Measurements from ENCODE around the gene BTN1A1.
"Not testable (repeated sequence)": the region's sequence is repeated elsewhere in the genome, so short reads cannot be mapped to it uniquely, and the experiment has no call there.

Gene BTN1A1

GRCh38 chr6:26511033-26511432, 10.9 kb downstream of the BTN1A1 start:
- not testable (repeated sequence) for DNase-seq (ENCODE audit: low spot score)

DNA sequence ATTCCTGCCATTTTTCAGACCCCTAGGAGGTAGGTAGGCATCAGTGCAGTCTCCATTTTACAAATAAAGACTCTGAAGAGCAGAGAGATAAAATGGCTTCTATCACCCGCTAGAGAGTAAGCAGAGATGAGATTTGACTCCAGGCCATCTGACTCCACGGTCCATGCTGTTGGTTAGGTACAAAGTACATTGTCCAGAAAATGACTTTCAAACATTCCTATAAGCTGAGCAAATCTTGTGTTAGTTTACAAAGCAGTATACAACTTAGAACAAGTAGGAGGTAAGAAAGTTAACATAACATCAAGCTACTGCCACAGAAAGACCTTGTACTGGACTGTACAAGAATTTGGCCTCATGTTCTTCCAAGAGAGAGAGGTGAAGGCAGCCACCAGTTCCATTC, 14.9 kb downstream of the BTN1A1 start:
- no peak for DNase-seq (ENCODE audit: low spot score)

GRCh38 chr6:26516481-26517427, 16.7 kb downstream of the BTN1A1 start:
- no peak for DNase-seq (ENCODE audit: low spot score)

DNA sequence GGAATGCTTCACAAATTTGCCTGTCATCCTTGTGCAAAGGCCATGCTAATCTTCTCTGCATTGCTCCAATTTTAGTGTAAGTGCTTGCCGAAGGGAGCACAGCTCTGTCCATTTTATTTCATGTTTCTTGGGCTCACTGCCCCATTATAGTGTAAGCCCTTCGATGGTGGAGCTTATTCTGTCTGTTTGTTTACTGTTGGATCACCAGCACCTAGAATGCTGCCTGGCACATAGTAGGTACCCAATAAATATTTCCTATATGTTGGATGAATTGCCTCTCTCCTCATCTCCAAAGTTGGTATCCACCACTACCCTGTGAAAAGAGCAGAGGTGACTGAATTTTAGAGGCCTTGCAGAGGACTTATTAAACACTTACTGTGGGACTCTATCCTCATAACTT, 19.3 kb downstream of the BTN1A1 start:
- no peak for DNase-seq (ENCODE audit: low spot score)

DNA sequence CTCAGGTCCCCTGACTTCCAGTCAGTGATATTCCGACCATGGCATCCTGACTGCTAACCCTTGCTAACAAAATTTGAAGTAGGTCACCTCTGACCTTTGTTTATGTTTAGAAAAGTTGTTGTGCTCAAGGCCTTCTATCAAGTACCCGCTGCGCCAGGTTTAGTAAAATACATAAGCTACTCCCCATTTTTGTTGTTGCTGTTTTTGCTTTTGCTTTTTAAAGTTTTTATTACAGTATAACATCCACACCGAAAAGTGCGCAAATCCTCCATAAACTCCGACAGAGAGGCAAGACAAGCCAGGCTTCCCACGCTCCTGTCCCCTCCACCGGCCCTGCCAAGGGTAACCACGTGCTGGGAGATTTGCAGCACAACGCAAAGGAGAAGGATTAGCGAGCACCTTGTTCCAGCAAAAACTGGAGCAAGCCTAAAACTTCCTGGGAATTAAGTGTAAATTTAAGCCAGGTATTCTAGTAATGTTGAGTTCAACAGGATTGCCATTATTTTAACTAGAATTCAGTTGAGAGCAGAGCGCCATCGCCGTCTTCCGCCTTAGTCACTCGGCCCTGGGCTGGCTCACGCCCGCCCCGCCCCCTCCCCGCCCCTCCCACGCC, 20.2 kb downstream of the BTN1A1 start:
- DNase-seq (ENCODE audit: low spot score) = no peak

DNA sequence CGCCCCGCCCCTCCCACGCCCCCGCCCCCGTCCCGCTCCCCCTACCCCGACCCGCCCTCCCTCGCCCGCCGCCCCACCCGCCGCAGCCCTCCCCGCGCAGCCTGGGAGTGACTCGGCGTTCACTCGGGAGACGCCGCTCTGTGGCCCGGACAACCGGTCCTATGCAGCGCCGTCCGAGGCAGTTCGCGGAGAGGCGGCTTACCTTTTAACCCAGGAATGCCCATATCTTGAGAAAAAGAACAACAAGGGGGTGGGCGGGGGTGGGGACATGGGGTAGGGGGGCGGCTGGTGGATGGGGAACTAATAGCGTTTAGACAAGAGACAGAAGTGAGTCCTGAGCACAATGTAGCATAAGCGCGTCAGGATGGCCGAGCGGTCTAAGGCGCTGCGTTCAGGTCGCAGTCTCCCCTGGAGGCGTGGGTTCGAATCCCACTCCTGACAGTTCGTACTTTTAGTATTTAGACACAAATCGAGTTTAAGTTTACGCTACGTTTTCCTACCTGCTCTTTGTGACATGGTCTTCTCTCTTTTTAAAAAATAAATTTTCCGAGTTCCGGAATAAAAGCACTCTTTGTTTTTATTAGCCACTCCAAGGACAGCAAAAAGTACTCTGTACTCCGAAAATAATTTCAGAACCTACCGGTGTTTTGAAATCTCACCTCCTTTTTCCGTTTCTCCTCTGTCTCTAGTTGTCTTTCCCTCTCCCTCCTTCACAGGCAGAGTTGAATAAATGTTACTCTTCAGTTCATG, 20.9 kb downstream of the BTN1A1 start:
- peak; percentile 77 for DNase-seq (ENCODE audit: low spot score)

DNA sequence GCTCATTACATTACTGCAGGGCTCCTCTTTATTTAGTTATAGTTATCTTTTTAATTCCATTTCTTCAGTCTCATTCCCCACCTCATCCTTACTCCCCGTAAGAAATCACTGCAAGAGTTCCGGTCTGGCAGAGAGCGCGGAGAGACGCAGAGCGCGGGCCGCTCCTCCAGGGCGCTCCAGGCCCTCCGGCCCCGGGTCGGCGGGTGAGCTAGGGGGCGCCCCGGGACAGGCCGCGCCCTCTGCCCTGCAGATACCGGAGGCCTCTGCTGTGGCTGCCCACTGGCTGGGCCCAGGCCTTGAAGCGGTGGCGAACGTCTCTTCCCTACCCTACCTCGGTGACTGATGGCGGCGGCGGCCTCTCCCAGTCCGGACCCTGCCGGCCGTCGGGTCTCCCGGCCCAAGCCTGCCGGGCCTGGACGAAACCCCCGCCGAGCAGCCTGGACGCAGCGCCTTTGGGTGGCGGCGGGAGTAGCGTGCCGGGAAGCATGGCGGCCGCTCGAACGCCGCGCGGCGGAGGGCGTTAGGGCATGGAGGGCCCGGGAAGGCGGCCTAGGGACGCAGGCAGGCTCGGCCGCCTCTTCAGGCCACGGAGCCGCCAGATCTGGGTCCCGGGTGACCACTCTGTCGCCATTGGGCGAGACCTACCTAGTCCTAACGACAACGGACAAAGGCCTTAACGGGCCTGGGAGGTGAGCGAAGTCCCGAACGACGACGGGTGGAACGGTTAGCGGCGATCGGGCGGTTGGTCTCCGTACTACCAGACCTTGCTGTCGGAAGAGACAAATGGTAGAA, 21.7 kb downstream of the BTN1A1 start:
- peak; percentile 85 for DNase-seq (ENCODE audit: low spot score)

DNA sequence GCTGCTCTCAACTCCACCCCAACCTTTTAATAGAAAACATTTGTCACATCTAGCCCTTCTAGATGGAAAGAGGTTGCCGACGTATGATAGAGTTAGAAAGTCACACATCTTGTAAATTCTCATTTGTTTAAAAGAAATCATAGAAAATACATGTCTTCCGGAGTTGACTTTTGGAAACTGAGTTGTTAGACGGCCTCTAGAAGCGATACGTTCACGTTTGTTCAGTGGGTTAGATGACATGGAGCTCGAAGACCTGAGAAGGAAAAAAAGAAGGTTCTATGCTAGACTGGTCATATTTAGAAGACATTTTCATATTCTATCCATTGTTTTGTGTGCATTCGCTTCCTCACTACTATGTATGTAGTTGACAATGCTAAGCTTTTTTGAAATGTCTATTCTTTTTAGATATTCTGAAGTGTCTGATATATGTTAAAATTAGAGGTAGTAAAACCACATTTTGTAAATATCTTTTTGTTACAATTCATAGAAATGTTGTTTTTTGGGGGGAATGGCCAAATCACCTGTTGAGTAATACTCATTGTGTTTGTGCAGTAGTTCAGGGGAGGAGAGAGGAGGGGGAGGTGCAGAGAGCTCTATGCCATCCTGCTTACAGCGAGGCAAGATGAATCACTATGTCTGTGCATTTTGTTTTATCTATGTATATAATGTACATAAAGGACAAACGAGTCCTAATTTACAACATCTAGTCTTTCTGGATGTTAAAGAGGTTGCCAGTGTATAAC, 22.6 kb downstream of the BTN1A1 start:
- DNase-seq (ENCODE audit: low spot score) = peak; percentile 29

GRCh38 chr6:26524314-26524713, 24.2 kb downstream of the BTN1A1 start:
- not testable (repeated sequence) for DNase-seq (ENCODE audit: low spot score)

DNA sequence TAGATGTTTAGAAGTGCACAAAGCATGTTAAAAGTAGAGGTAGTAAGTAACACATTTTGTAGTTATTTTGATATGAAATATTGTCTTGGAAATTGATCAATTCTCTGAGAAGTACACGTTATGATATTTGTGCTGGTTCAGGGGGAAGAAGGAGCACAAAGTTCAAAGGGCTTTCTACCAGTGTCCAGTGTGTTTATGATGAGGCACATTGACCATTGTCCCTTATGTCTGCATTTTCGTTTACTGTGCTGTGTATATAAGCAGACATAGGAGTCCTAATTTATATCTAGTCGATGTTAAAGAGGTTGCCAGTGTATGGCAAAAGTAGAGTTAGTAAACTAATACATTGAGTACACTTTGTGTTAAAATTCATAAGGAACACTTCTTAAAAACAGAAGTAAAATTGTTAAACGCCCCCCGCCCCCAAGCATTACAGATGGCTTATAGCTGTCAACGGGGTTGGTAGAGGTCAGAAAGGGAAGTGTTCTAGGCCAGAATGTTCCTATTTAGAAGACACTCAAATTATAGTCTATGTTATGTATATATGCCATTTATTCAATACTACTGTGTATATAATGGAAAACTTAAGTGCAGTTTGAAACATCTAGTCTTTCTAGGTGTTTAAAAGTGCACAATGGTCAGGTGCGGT, 24.7 kb downstream of the BTN1A1 start:
- no peak for DNase-seq (ENCODE audit: low spot score)

DNA sequence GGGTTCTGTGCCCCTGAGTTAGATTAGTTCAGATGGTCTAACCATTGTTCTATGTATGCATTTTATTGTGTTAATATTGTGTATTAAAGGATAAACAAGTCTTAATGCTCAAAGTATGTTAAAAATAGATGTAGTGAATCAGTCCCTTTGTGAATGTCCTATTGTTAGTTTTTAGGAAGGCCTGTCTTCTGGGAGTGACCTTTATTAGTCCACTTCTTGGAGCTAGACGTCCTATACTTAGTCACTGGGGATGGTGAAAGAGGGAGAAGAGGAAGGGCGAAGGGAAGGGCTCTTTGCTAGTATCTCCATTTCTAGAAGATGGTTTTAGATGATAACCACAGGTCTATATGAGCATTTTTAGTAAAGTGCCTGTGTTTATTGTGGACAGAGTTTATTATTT, 25.7 kb downstream of the BTN1A1 start:
- DNase-seq (ENCODE audit: low spot score) = no peak

DNA sequence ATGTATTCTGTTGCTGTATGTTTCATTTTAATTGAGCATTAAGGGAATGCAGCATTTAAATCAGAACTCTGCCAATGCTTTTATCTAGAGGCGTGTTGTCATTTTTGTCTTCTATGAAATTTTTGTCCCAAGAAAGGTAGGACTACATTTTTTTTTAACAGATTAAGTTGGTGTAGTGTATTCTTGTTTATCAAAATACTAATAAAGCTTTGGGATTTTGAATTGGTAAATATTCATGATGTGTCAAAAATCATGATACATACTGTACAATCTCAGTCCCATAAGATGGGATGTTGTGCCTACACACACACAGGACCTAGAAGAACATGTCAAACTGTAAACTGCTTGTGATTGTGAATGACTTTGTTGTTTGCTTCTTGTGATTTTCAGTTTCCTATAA, 26.8 kb downstream of the BTN1A1 start:
- DNase-seq (ENCODE audit: low spot score) = no peak

DNA sequence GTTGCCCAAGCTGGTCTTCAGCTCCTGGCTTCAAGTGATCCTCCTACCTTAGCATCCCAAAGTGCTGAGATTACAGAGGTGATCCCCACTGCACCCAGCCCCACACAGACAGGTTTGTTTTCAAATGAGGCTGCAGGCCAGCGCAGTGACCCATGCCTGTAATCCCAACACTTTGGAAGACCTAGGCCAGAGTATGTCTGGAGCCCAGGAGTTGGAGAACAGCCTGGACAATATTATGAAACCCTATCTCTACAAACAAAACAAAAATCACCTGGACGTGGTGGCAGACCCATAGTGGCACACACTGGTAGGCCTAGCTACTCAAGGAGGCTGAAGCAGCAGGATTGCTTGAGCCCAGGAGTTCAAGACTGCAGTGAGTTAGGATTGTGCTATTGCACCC, 30.1 kb downstream of the BTN1A1 start:
- no peak for DNase-seq (ENCODE audit: low spot score)

GRCh38 chr6:26531897-26532296, 31.8 kb downstream of the BTN1A1 start:
- DNase-seq (ENCODE audit: low spot score) = no peak

GRCh38 chr6:26532699-26533531, 32.8 kb downstream of the BTN1A1 start:
- DNase-seq (ENCODE audit: low spot score) = peak; percentile 80

DNA sequence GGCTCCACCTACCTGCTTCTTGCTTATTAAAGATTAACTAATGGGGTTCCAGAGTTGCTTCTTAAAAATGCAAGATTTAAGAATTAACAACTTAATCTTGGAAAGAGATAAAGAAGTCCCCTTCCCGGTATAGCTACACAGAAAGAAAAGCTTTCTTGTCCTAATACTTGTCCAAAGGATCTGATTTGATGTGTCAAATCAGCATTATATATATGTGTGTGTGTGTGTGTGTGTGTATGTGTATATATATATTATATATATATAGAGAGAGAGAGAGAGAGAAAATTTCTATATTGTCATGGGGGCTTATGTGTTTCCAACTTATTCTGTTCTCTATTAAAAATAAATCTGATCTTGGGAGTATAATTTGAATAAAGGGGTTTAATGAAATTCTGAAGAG, 33.4 kb downstream of the BTN1A1 start:
- DNase-seq (ENCODE audit: low spot score) = no peak

- no peak for DNase-seq (ENCODE audit: low spot score)
Observed at GRCh38 chr6:26534681-26535465, 34.8 kb downstream of the BTN1A1 start.

- no peak for DNase-seq (ENCODE audit: low spot score)
Observed at GRCh38 chr6:26536571-26537159, 36.6 kb downstream of the BTN1A1 start.
